Dedifferentiated amniotic fluid mesenchymal stem cell (primary cell): ENCODE measurements around the gene CHKB.
A peak's percentile ranks its signal among the peaks of the same experiment; 100 is the strongest.
"Not testable (repeated sequence)": the region's sequence is repeated elsewhere in the genome, so short reads cannot be mapped to it uniquely, and the experiment has no call there.

Source experiments
- DNase-seq: peaks from one replicate; pipeline ENCODE4 v3.0.0-alpha.2; 2016; ENCODE audit errors: extremely low spot score

Gene CHKB

GRCh38 chr22:50582493-50583293, at the start of gene CHKB:
Gene CHKB, minus strand, starts transcription at chr22:50582849. Its CDS starts 68 bp downstream, at chr22:50582781.
- DNase-seq = peak; percentile 99

- DNase-seq = no peak
Observed at GRCh38 chr22:50630376-50630775, 47.7 kb upstream of the CHKB start.

- DNase-seq = no peak
Observed at GRCh38 chr22:50628543-50629134, 46.0 kb upstream of the CHKB start.

GRCh38 chr22:50627642-50628542, 45.2 kb upstream of the CHKB start, which contains the start of gene ARSA:
Gene ARSA, minus strand, starts transcription at chr22:50628152. Its CDS starts 373 bp downstream, at chr22:50627779.
- DNase-seq = peak; percentile 62

- no peak for DNase-seq
Observed at GRCh38 chr22:50626850-50627641, 44.4 kb upstream of the CHKB start.

- DNase-seq = no peak
Observed at GRCh38 chr22:50626314-50626849, 43.7 kb upstream of the CHKB start.

GRCh38 chr22:50625568-50626313, 43.1 kb upstream of the CHKB start:
- no peak for DNase-seq

GRCh38 chr22:50625131-50625567, 42.5 kb upstream of the CHKB start:
- DNase-seq = no peak

- DNase-seq = no peak
Observed at GRCh38 chr22:50624347-50625130, 41.9 kb upstream of the CHKB start.

- DNase-seq = no peak
Observed at GRCh38 chr22:50622723-50623327, 40.2 kb upstream of the CHKB start.

GRCh38 chr22:50621948-50622722, 39.5 kb upstream of the CHKB start:
- DNase-seq = no peak

- DNase-seq = no peak
Observed at GRCh38 chr22:50621356-50621880, 38.8 kb upstream of the CHKB start.

GRCh38 chr22:50620593-50621355, 38.1 kb upstream of the CHKB start:
- DNase-seq = no peak

GRCh38 chr22:50614296-50614695, 31.6 kb upstream of the CHKB start:
- not testable (repeated sequence) for DNase-seq

- DNase-seq = no peak
Observed at GRCh38 chr22:50613291-50613981, 30.8 kb upstream of the CHKB start.

GRCh38 chr22:50612528-50613221, 30.0 kb upstream of the CHKB start:
- DNase-seq = no peak
